GM21360 (cell line): ENCODE results near the gene PPIL4.
"Not testable (repeated sequence)": the region's sequence is repeated elsewhere in the genome, so short reads cannot be mapped to it uniquely, and the experiment has no call there.

Experiments used
- ATAC-seq: cut with Tn5 transposase; IDR thresholded peaks from one replicate; pipeline ENCODE4 v1.9.1; 2021; ENCODE audit warnings: mild to moderate bottlenecking, moderate library complexity; ENCODE audit not compliant: unreplicated experiment

Gene PPIL4

DNA sequence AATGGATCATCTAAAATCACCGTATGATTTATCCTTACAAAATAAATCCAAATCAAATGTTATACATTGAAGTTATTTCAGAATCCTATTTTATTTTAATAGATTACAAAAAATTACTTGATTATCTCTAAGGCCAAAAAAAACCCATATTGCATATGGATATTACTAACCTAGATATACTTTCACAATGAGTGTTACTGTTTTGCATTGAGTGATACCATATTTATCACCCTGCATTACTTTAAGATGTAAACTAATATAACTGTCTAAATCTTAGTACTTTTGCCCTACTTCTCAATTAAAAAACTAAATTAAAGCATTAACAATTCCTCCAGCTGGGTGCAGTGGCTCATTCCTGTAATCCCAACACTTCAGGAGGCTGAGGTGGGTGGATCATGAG, 11.1 kb downstream of the PPIL4 start:
- ATAC-seq: no peak

DNA sequence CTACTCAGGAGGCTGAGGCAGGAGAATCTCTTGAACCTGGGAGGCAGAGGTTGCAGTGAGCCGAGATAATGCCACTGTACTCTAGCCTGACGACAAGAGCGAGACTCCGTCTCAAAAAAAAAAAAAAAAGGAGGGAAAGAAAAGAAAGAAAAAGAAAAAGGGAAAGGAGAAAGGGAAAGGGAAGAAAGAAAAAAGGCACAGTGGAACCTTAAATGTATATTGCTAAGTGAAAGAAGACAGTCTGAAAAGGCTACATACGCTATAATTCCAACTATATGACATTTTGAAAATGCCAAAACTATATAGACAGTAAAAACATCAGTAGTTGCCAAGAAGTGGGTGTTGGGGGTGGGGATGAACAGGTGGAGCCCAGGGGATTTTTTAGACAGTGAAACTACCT, 16.2 kb downstream of the PPIL4 start:
- ATAC-seq: no peak

DNA sequence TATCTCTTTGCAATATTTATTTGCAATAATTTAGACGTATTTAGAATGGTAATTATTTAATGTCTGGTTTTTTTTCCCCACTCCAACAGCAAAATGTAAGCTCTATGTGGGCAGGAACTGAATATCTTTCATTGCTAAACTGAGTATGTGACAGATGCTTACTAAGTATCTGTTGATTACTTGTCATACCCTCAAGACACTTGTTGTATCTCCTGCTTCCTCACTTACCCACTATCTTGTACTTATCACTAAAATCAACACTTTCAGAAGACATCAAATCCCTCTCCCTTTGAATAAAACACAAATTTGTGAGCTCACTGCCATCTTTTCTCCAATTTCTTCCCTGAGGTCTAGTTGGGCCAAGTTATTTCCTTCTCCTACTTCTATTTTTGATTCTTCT, 30.3 kb downstream of the PPIL4 start:
- ATAC-seq: no peak

DNA sequence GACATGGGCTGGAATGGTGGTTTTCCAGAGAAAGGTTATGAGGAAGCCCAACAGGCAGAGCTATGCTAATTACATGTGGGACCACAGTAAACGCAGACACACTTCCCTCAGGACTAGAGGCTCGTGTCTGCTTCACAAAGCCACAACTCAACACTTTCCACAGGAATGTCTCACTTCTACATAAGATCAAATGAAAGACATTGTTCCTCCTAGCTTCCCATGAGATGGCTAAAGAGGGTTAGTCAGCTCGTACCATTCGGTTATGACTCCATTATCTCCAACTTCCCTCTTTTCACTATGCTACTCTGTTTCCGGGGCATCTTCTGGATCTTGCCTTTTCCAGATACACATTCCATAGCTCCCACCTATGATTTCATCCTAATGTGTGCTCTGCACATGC, 31.9 kb downstream of the PPIL4 start:
- ATAC-seq: no peak

DNA sequence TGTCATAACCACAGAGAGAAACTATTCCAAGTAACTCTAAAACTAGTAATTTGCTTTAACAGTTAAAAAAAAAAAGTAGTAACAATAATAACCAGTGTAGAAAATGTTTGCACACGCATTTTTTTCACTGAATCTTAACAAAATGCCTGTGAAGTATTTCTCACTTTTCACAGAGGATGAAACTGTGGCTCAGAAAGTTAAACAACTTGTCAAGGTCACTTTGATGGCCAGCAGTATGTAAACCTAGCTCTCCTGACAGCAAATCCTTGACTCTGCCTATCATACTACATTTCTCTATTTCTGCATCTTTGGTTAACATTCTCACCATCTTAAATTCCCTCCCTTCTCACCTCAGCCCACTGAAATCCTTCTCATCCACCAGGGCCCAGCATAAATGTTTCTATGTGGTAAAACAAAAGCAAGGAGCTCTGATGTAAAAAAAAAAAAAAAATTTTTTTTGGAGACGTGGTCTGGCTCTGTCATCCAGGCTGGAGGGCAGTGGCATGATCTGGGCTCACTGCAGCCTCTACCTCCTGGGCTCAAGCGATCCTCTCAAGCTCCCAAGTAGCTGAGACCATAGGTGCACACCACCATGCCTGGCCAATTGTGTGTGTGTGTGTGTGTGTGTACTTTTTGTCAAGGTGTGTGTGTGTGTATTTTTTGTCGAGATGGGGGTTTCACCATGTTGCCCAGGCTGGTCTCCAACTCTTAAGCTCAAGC, 34.9 kb downstream of the PPIL4 start:
- ATAC-seq: no peak

DNA sequence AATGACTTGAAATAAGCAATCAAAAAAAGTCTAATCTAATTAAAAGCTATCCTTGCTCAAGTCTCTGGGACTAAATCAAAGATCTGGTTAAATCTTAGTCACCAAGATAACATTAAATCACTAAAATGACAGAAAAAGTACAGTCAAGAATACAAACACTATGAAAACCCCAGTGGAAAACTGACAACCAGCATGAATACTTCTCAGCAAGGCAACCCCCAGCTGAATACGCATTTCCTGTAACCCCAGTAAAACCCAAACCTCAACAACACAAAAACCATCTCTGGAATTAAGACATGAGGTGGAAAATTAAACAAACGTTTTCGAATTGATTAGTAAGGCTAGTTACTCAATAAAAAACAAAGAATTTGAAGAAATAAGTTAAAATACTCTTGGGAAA, 37.4 kb downstream of the PPIL4 start:
- ATAC-seq: no peak

DNA sequence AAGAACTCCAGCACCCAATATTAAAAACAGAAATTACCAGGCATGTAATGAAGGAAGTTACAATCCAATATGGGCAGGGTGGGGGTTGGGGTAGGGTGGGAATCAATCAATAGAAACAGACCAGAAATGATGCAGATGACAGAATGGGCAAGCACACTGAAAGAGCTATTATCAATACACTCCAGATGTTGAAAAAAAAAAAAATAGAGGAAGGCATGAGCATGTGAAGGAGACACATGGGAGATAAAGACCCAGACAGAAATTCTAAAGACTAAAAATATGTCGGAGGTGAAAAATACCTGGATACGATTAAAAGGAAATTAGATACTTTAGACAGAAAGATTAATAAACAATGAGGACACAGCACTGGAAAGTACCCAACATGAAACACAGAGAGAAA, 42.0 kb downstream of the PPIL4 start:
- ATAC-seq: no peak

DNA sequence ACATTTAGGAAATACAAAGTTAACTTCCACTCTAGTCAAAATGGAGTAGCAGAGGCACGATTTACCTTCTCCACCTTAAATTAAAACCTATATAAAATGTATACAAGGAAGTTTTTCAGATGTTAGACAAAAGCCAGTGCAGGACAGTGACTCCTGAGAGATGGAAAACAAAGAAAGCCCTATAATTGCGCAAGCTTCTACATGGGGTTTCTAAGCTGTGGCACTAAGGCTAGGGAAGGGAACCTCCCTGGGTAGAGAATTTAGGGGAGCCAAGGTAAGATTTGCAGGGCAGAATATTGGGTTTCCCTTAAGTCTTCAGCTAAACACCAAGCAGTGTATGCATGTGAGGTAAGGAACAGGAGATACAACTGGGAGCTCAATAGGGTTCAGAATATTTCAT, 42.6 kb downstream of the PPIL4 start:
- ATAC-seq: no peak

GRCh38 chr6:149501768-149502167, 44.1 kb downstream of the PPIL4 start:
- ATAC-seq: no peak

GRCh38 chr6:149501201-149501600, 44.6 kb downstream of the PPIL4 start:
- ATAC-seq: no peak

- no peak for ATAC-seq
Observed at GRCh38 chr6:149500096-149500495, 45.7 kb downstream of the PPIL4 start.

DNA sequence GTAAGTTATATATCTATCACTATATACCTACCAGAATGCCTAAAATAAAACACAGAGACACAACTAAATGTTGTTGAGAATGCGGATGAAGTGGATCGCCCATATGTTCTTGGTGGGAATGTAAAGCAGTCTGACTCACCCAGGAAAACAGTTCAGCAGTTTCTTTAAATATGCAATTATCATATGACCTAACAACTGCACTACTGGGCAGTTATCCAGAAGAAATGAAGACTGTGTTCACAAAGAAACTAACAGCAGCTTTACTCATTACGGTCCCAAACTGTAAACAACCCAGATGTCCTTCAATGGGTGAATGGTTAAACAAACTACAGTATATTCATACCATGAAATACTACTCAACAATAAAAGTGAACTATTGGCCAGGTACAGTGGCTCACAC, 46.8 kb downstream of the PPIL4 start:
- ATAC-seq: no peak

DNA sequence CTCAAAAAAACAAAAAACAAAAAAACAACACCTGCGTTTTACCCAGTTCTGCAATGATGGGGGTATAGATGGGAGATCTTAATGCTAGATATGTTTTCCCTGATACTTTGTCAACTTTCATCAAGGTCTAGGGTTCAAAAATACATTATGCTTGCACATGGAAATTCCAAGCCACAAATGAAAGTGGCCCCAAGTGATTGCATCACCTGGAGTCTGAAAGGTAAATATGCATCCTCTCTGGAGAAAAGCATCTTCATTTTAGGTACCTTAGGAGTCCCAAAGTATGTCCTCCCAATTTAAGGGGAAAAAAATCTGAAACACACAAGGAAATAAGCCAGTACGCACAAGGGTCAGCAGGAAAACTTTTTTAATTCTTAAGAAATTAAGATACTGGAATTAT, 48.5 kb downstream of the PPIL4 start:
- ATAC-seq: no peak

- ATAC-seq: not testable (repeated sequence)
Observed at GRCh38 chr6:149496597-149496996, 49.2 kb downstream of the PPIL4 start.

GRCh38 chr6:149495349-149496016, 50.4 kb downstream of the PPIL4 start:
- not testable (repeated sequence) for ATAC-seq

- peak; percentile 87 for ATAC-seq
Observed at GRCh38 chr6:149494810-149495209, 51.0 kb downstream of the PPIL4 start.

GRCh38 chr6:149493761-149494320, 52.0 kb downstream of the PPIL4 start:
- ATAC-seq: no peak

- no peak for ATAC-seq
Observed at GRCh38 chr6:149492798-149493343, 53.0 kb downstream of the PPIL4 start.

GRCh38 chr6:149489967-149490366, 55.9 kb downstream of the PPIL4 start:
- ATAC-seq: no peak

DNA sequence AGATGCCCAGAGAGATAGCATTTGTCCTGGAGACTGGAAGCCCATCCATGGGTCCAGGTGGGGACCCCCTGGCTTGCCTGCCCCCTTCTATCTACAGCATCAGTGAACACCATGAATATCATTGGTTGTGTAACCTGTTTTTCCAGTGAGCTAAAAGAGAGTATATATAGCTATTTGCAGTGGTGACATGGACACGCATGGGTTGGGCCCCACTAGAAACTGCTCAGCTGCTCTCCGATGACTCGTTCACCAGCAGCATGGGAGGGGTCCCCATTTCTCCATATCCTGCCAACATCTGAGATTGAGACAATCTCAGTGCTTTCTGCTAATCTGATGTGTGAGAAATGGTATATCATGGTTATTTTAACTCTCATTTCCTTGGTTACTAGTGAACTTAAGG, 57.0 kb downstream of the PPIL4 start:
- ATAC-seq: no peak

- no peak for ATAC-seq
Observed at GRCh38 chr6:149487316-149487715, 58.5 kb downstream of the PPIL4 start.
